ENCODE results near the gene HSBP1L1.

GRCh38 chr18:79931475-79931874 is 33.0 kb upstream of the HSBP1L1 start:
- no peak for TF ChIP-seq POLR2AphosphoS5 (IDR thresholded peaks at IDR 0.05; ENCODE audit: low read depth, low read length)
- TF ChIP-seq, protein P1, sequence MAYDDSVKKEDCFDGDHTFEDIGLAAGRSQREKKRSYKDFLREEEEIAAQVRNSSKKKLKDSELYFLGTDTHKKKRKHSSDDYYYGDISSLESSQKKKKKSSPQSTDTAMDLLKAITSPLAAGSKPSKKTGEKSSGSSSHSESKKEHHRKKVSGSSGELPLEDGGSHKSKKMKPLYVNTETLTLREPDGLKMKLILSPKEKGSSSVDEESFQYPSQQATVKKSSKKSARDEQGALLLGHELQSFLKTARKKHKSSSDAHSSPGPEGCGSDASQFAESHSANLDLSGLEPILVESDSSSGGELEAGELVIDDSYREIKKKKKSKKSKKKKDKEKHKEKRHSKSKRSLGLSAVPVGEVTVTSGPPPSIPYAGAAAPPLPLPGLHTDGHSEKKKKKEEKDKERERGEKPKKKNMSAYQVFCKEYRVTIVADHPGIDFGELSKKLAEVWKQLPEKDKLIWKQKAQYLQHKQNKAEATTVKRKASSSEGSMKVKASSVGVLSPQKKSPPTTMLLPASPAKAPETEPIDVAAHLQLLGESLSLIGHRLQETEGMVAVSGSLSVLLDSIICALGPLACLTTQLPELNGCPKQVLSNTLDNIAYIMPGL (CRISPR knock-in tag; IDR thresholded peaks at IDR 0.05; ENCODE audit: borderline replicate concordance in 1 of 2, low read depth in 1 of 2), result no peak

Measured in HepG2 (cell line).